ENCODE data around the gene TMEM181.

DNA sequence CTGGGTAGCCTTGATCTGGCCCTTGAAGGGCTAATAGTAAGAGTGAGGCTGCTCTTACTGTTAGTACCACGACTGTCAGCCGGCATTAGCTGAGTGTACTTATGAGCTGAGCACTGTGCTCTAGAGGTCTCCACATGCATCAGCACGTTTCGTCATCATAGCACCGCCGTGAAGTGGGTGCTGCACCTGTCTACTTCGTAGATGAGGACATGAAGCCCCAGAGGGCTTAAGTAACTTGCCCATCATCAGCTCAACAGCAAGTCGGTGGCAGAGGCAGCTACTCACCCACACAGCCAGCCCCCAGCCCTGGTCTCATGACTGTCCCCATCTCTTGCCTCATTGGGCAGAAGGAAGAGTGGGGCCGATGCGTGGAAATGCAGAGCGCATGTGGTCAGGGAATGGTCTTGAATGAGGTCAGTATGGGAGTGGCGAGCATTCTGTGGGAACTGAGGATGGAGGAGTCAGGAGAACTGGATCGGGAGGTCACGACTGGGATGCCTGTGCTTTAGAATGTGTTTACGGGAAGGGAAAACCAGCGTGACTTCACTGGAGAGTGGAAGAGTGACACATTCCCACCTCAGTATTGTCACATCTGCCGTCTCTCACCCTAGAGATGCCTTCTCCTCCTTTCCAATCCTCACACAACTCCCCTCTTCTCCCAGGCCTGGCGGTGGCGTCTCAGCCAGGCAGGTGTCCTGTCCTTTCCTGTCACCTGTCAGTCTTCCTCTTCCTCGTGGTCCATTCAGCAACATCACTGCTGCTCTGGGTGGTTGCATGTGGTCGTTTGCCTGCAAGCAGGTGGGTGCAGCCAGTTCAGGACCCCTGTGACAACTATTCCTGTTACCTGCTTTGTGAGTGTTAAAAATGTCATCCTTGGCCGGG, 95.9 kb downstream of the TMEM181 start:
- TF ChIP-seq, protein P1, sequence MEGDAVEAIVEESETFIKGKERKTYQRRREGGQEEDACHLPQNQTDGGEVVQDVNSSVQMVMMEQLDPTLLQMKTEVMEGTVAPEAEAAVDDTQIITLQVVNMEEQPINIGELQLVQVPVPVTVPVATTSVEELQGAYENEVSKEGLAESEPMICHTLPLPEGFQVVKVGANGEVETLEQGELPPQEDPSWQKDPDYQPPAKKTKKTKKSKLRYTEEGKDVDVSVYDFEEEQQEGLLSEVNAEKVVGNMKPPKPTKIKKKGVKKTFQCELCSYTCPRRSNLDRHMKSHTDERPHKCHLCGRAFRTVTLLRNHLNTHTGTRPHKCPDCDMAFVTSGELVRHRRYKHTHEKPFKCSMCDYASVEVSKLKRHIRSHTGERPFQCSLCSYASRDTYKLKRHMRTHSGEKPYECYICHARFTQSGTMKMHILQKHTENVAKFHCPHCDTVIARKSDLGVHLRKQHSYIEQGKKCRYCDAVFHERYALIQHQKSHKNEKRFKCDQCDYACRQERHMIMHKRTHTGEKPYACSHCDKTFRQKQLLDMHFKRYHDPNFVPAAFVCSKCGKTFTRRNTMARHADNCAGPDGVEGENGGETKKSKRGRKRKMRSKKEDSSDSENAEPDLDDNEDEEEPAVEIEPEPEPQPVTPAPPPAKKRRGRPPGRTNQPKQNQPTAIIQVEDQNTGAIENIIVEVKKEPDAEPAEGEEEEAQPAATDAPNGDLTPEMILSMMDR (IDR thresholded peaks at IDR 0.05): no peak
- no peak for TF ChIP-seq POLR2A (IDR thresholded peaks at IDR 0.05)
